Fibroblast of skin of back (primary cell): ENCODE measurements around the gene FTH1.

Source experiments
- DNase-seq: peaks from one replicate; pipeline ENCODE4 v3.0.0-alpha.2; 2013

Gene FTH1

DNA sequence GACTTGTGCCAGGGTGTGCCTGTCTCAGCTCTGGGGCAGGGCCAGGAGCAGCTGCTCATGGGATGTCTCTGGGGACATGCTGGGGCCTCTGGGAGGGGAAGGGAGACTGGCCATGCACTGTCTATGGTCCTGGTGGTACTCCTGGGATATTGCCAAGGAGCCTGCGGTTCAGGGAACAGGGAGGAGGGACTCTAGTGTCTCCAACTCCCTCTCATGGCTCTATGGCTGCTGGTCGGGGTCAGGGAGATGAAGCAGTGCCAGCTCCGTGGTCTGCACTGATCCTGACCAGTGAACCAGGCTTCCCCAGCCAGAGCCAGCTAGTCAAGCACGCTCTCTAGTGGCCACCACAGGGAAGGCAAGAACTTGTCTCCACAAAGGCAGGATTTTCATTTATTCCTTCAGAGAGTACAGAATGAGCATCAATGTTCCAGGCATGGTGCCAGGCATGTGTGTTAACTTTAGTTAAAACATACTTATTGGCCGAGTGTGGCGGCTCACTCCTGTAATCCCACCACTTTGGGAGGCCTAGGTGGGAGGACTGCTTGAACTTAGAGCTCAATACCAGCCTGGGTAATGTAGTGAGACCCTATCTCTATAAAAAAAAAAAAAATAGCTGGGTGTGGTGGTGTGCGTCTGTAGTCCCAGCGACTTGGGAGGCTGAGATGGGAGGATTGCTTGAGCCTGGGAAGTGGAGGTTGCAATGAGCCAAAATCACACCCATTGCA is 19.8 kb downstream of the FTH1 start:
- peak; percentile 85 for DNase-seq

DNA sequence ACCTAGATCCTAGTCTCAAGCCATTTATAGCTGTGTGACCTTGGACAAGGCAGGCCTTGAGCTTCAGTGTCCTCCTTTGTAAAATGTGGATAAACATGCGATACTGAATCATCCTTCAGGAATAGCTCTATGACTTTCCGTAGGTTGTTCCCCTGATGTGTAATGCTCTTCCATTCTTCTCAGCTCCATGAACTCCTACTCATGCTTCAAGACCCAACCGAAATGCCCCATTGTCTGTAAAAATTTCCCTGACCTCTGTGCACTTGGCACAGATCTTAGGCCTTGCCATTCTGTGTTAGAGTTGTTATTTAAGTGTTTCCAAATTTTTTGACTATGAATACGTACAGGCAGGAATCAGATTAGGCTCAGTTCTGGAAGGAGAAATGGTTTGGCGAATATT is 20.5 kb downstream of the FTH1 start:
- DNase-seq, result no peak

DNA sequence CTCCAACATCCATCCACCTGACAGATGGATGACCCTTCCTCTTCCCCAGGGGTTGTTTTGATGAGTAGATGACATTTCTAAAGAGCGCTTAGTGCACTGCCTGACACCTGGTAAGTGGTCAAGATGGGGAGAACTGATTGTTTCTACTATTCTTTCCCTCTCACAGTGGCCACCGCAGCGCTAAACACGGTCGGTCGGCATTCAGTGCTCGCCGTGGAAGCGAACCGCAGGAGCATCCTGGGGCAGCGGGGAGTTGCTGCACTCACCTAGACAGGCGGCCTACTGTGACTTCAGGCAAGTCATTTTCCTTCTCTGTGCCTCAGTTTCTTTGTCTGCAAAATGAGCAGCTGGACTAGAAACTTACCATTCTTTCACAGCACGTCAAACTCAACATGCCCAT is 22.2 kb downstream of the FTH1 start:
- no peak for DNase-seq

DNA sequence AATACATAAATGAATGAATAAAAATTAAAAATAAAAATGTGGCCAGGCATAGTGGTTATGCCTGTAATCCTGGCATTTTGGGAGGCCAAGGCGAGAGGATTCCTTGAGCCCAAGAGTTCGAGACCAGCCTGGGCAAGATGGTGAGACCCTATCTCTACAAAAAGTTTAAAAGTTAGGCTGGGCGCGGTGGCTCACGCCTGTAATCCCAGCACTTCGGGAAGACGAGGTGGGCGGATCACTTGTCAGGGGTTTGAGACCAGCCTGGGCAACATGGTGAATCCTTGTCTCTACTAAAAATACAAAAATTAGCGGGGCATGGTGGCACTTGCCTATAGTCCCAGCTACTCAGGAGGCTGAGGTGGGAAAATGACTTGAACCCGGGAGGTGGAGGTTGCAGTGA is 27.0 kb downstream of the FTH1 start:
- DNase-seq, result no peak

DNA sequence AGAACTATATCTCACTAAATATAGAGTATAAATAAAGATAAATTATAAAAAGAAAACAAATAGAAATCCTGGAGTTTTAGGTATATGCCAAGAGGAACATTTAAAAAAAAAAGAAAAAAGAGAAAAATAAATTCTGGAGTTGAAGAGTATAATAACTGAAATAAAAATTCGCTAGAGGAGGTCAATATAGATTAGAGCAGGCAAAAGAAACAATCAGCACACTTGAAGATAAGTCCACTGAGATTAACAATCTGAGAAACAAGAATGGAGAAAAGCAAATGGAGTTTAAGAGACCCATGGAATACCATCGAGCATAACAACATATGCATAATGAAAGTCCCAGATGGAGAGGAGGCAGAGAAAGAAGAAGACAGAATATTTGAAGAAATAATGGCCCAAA is 31.6 kb downstream of the FTH1 start:
- no peak for DNase-seq

DNA sequence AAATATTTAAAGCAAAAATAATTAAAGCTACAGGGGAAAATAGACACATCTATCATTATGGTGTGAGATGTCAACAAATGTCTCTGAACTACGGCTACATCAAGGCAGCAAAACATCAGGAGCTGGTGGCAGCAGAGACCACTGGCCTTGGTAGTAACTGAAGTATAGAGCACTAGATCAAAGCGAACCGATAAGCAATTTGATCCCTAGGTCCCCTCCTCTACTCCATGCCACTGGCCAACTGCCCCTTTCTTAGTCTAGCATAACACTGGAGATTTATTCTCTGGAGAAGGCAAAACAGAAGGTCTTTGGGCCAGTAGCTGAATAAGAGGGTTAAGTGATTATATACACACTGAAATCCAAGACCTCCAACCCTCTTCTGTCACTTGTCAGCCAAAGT is 36.5 kb downstream of the FTH1 start:
- DNase-seq, result no peak

DNA sequence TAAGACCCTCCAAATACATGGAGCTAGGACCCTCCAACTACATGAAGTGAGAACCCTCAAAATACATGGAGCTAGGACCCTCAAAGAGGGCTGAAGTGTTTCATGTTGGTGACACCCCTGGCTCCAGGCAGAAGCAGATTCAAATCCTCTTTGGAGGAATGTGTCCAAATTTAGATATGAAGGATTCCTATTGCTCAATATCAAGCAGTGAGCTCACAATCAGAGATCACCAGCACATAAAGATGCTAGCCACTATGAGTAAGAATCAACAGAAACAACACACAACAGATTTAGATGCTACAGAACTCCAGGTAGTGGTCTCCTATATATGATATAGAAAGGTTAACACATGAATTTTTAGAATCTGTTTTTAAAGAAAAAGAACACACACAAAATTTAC is 38.8 kb downstream of the FTH1 start:
- DNase-seq, result no peak

DNA sequence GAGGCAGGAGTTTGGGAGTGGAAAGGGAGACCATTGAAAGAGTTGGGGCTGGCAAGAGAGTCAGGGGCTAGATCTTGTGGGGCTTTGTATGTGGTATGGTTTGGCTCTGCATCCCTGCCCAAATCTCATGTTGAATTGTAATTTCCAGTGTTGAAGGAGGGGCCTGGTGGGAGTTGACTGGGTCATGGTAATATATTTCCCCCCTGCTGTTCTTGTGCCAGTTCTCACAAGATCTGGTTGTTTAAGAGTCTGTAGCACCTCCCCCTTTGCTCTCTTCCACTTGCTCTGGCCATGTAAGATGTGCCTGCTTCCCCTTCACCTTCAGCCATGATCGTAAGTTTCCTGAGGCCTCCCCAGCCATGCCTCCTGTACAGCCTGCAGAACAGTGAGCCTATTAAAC is 39.9 kb downstream of the FTH1 start:
- peak; percentile 38 for DNase-seq

DNA sequence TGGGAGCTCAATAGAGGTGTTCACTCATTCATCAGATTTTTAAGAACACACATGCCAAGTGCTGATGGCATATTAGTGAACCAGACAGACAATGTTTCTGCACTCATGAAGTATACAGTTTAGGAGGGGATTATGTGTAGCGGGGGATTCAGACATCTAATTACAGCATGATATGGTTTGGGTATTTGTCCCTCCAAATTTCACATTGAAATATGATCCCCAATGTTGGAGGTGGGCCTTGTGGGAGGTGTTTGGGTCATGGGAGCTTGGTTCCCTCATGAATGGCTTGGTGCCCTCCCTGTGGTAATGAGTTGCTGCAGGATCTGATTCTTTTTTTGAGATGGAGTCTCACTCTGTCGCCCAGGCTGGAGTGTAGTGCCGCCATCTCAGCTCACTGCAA is 41.2 kb downstream of the FTH1 start:
- DNase-seq, result no peak

DNA sequence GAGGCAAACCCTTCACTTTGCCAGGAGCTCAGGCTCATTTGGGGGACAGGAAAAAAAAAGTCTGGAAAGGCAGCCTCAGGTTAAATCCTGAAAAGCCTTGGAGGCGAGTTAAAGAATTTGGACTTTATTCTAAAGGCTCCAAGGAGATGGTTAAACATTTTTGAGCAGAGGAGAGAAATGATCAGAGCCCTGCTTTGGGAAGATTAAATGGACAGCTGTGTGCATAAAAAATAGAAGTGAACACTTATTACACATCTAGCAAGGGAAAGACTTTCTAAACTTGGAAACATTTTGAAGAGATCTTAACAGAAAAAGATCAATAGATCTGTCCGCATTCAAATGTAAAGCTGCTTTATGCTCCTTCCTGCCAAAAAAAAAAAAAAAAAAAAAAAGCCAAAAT is 41.7 kb downstream of the FTH1 start:
- no peak for DNase-seq

DNA sequence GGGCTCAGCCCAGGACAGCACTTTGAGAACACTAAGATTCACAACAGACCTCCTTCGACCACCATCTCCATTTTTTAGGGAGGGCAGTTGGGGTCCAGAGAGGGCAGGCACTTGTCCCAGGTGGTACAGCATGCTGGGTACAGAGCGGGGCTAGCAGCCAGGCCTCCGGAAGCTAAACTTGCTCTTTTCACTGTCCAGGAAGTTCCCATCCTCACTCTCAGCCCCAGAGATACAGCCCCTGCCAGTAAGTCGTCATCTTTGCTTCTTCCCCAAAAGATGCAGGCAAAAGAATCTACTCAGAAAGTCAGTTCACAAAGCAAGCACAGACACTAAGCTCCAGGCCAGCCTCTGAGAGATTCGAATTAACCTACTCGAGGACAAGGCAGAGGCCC is 43.4 kb downstream of the FTH1 start:
- DNase-seq, result no peak

DNA sequence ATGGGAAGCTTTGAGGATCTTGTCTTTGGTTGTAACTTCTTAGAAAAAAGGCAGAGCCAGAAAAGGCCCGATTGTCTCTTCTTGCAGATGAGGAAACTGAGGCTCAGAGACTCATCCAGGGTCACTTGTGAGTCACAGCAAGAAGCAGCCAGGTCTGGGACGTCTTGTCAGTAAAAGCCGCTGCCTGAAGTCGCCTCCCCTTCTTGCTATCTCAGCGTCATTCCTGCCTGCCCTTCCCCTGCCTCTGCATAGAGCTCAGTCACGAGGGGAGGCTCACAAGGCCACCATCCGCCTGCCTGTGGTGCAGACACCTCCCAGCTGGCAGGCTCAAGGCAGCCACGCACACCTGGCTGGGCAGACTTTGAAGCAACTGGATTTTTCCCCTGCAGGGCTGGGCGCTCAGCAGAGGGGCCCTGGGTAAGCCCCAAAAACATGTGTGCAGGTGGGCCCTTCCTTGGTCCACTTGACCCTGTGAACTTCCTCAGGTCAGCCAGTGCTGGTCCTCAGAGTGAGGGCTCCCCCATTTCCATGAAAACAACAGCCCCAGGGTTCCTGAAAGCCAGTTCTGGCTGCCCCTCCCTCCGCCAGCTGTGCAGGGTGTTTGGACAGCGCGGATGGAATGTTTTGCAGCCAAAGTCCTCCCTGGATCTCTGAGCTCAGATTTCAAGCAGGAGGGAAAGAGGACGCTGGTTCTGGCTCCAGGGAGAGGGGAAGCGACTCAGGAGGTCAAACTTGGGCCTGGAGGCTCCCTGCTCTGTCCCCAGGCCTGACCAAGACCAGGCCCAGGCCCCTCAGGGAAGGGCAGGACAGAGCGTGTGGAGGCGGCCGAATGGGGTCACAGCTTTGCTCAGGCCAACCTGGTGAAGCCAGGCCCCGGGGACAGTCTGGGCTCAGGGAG is 44.0 kb downstream of the FTH1 start:
- peak; percentile 68 for DNase-seq

DNA sequence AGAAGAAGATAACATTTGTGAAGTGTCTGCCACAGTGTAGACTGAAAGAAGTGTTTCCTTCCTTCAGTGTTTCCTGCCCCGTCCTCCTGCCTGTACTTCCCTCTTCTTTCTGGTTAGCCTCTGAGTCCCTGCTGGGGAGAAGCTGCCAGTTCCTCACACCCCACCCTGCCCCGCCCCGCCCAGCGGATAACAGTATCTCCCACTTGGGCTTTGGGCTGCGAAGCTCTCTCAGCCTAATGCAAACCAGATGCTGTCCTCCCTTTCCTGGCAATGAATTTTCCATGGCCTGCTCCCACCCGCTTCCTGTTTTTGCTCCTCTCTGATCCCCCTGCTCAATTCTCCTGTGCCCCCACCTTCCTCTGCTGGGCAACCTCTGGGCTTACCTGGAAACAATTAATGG is 44.9 kb downstream of the FTH1 start:
- peak; percentile 88 for DNase-seq

DNA sequence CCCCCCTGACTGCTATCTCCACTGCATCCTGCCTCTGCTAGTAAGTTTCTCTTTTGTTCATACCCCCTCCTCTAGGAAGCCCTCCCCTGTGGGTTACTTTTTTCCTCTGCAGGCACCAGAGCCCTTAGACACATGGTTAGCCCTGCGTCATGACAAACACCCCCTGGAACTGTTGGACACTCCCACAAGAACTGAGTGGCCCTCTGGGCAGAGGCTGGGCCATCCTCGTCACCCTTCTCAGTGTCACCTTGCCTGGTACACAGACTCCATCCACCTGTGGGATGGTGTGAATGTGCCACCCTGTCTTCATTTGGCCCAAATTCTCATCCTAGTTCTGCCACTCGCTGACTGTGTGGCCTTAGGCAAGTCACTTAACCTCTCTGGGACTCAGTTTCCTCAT is 46.0 kb downstream of the FTH1 start:
- DNase-seq, result no peak

DNA sequence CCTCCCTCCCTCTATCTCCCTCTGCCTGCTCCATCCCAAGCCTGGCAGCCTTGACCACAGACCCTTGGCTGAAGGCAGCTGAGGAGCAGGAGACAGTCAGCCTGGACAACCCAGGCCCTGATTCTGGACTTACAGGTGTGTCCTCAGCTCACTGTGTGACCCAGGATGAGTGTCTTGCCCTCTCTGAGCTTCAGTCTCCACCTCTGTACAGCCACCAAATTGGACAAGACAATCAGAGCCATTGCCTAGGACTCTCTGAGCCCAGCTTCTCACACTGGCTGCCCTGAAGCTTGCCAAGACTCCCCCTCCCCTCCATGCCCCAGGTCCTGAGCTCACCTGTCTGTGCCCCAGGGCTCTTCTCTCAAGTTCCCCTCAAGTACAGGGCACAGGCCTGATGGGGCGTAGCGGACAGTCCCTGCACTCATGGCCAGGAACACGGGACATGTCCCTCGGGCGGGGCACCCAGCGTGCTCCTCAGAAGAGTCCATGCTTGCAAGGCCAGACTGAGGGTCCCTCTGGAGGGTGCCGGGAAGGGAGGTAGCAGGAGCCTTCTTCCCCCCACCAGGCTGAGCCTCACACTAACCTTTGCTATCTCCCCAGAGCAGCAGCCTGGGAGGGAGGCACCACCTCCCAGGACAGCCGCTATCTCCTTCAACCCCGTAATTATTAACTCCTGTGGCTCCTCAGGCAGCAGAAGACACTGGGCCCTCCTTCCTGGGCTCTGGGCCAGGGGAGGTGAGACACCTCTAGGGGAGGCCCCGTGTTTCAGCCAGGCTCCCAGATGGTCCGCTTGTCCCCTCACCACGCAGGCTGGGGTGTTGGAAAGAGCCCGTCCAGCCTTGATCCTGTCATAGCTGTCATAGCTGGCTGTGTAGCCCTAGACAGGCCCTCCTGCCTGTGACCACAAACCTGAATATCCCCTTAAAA is 47.5 kb downstream of the FTH1 start:
- DNase-seq, result no peak

DNA sequence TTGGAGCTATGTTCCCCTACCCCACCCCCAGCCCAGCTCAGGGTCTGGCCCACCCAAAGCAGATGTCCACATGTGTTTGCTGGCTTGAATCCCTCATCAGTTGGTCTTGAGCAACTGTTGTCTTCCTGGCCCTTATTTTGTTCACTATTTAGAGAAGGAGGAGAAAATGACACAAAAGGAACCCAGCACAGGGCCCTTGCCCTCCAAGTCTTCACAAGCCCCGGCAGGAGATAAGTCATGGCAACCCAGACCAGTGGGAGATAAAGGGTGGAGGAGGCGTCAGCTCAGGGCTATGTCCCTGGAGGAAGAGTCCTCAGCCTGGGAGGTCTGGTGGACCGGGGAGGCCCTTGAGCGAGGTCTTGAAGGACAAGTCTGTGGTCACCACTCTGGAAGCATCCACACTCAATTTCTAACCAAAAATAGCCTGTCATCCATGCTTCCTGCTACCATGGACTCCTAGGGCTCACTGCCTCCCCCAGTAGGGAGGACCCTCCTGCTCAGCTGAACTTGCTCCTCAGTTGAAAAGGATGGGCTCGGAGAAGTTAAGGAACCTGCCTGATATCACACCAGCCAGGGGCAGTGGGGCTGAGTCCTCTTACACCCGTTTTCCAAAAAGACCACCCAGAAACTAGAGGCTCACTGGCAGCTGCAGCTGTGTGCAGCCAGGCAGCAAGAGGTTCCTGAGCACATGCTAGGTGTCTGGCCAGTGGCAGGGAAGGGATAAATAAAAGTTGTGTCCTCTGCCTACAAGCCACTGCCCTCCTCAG is 48.3 kb downstream of the FTH1 start:
- no peak for DNase-seq

DNA sequence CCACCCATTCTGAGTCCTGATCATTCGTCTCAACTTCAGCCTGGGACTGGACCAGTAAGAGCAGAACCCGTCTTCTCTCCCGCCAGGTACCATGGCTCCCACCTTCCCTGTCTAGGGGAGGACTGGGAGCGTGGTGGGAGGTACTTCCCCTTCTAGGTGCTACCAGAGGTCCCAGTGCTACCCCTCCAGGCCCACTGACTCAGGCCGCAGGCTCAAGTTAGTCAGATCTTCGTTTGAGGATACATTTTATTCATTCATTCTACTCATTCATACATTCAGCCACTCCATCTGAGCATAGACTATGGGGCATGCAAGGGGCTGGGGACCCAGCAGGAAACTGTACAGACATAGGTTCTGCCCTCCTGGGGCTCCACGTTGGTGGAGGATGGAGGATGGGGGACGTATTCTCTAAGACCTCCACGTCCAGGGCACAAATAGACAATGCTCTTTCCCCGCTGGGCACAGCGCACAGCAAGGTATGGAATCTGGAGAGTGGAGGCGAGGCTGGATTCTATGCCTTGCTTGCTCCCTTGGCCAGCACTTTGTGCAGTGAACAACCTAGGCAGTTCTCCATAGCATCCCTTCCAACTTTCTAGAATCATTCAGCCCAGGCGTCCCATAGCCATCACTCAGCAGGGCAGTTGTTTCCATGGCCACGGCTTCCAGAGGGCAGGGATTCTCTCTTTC is 49.0 kb downstream of the FTH1 start:
- DNase-seq, result no peak

DNA sequence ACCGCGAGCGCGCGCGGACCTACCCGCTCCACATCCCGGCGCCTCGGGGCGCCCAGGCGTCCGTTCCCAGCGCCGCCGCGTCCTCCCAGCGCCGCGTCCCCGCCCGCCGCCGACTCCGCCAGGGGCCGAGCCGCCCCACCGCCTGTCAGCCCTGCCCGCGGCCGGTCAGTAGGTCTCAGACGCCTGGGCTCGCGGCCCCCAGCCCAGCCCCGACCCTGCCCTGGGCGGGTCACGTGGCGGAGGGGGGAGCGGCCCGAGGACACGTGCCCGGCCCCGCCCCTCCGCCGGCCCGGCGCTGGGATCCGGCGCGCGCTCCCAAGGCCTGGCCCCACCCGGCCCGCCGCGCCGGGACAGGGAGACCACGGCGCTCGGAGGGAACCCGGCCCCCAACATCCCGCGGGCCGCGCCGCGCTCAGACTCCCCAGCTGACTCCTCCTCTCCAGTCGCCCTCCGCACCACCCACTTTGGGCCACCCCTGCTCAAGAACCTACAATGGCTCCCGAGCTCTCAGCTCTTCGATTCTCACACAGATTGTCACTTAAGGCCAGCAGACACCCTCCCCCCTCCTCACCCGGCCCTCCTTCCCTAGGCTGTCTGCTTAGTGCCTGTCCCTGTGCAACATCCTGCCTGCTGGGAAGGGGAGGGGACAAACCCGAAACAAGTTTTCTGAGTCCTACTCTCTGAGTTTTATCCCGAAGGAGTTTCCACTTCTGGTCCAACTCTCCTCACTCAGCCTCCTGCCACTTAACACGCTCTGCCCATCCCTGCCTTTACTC is 49.9 kb downstream of the FTH1 start, which contains the start of gene RAB3IL1:
Gene RAB3IL1, minus strand, starts transcription at position 233 of the 776 bp plus-strand sequence. Its CDS starts 199 bp downstream, at position 34.
- DNase-seq, result peak; percentile 59

DNA sequence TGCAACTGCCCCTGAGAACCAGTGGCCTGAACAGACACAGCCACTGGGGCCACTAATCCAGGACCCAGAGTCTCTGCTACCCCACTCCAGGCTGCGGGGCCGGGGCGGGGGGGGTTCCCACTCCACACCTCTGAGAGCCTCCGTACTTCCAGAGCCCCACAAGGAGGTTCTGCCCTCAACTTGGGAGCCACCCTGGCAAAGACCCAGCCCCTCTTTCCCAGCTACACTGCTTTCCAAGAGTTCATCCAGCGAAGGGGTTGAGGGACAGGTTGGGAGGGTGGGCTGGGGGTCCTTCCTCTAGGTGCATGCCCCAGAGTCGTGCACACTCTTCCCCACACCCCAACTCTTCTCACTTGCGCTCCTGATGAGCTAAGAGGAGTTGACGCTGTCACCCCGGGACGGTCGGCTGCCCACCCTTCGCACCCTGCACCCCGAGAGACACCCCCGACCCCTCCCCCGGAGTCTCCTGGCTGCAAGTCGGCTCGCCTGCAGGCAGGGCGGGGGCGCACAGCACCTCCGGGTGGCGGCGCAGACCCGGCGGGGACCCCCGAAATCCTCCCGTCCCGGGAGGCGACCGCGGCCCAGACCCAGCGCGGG is 50.6 kb downstream of the FTH1 start:
- DNase-seq, result no peak
